Putamen (tissue), 1 donor: ENCODE measurements around the gene PTTG1IP2.

Source experiments
- DNase-seq: peaks from one replicate; pipeline ENCODE4 v3.0.0-alpha.2; 2016; ENCODE audit warnings: low spot score

PTTG1IP2 gene

GRCh38 chr7:90483251-90483650, 13.8 kb downstream of the PTTG1IP2 start:
- no peak for DNase-seq

- no peak for DNase-seq
Measured at GRCh38 chr7:90484706-90485105, 15.3 kb downstream of the PTTG1IP2 start.

- no peak for DNase-seq
Measured at GRCh38 chr7:90485734-90486316, 16.4 kb downstream of the PTTG1IP2 start.

- DNase-seq: no peak
Measured at GRCh38 chr7:90487808-90488207, 18.4 kb downstream of the PTTG1IP2 start.

GRCh38 chr7:90488220-90488619, 18.8 kb downstream of the PTTG1IP2 start:
- no peak for DNase-seq

GRCh38 chr7:90492250-90492649, 22.8 kb downstream of the PTTG1IP2 start:
- DNase-seq: no peak

- no peak for DNase-seq
Measured at GRCh38 chr7:90495241-90495640, 25.8 kb downstream of the PTTG1IP2 start.

- DNase-seq: no peak
Measured at GRCh38 chr7:90502539-90502938, 33.1 kb downstream of the PTTG1IP2 start.

GRCh38 chr7:90503367-90503766, 33.9 kb downstream of the PTTG1IP2 start:
- no peak for DNase-seq

GRCh38 chr7:90507692-90508091, 38.3 kb downstream of the PTTG1IP2 start:
- DNase-seq: no peak

GRCh38 chr7:90511776-90512175, 42.3 kb downstream of the PTTG1IP2 start:
- DNase-seq: no peak

GRCh38 chr7:90512821-90513254, 43.4 kb downstream of the PTTG1IP2 start:
- DNase-seq: no peak

GRCh38 chr7:90516257-90516656, 46.8 kb downstream of the PTTG1IP2 start:
- DNase-seq: no peak

- no peak for DNase-seq
Measured at GRCh38 chr7:90518630-90519029, 49.2 kb downstream of the PTTG1IP2 start.

GRCh38 chr7:90520484-90520883, 51.0 kb downstream of the PTTG1IP2 start:
- DNase-seq: no peak

- no peak for DNase-seq
Measured at GRCh38 chr7:90530263-90530662, 60.8 kb downstream of the PTTG1IP2 start.

- DNase-seq: no peak
Measured at GRCh38 chr7:90532231-90532929, 62.9 kb downstream of the PTTG1IP2 start.

GRCh38 chr7:90536449-90536848, 67.0 kb downstream of the PTTG1IP2 start:
- DNase-seq: no peak

- no peak for DNase-seq
Measured at GRCh38 chr7:90538405-90538804, 69.0 kb downstream of the PTTG1IP2 start.

GRCh38 chr7:90540406-90540805, 71.0 kb downstream of the PTTG1IP2 start:
- DNase-seq: no peak

- no peak for DNase-seq
Measured at GRCh38 chr7:90551036-90551435, 81.6 kb downstream of the PTTG1IP2 start.

- no peak for DNase-seq
Measured at GRCh38 chr7:90552521-90552920, 83.1 kb downstream of the PTTG1IP2 start.

GRCh38 chr7:90560730-90561129, 91.3 kb downstream of the PTTG1IP2 start:
- DNase-seq: no peak
